Naive B cell (primary cell): ENCODE measurements around the gene PRKCA. TPM values are rescaled to one million over a fixed set of nuclear protein-coding genes. Genes with fewer than 3 reads are reported as not detected.
"Not testable (repeated sequence)": the region's sequence is repeated elsewhere in the genome, so short reads cannot be mapped to it uniquely, and the experiment has no call there.

ENCODE experiments used
- ATAC-seq, 2 donors: fragments of 150-1000 bp; cut with Tn5 transposase; 2 replicates each; pipeline ENCODE4 v1.10.0; 2021; ENCODE audit warnings: low read depth in 2 of 2, mild to moderate bottlenecking in 2 of 2, moderate library complexity in 2 of 2
- DNase-seq: peaks from one replicate; pipeline ENCODE4 v3.0.0; 2022
- H3K27ac Mint-ChIP-seq, 6 donors: one replicate each; pipeline ENCODE4 v1.8.0; 2020 to 2022; ENCODE audit warnings: mild to moderate bottlenecking in 6 of 6, mixed read lengths in 6 of 6, moderate library complexity in 5 of 6, inconsistent platforms in 2 of 6
- H3K27me3 Mint-ChIP-seq, 3 donors: one replicate each; pipeline ENCODE4 v1.8.0; 2021 to 2022; ENCODE audit warnings: mixed read lengths in 3 of 3, mild to moderate bottlenecking in 1 of 3
- H3K36me3 Mint-ChIP-seq, 2 donors: one replicate each; pipeline ENCODE4 v1.8.0; 2020 to 2022; ENCODE audit warnings: mixed read lengths in 2 of 2, inconsistent platforms in 1 of 2, mild to moderate bottlenecking in 1 of 2
- H3K4me1 Mint-ChIP-seq, 3 donors: one replicate each; pipeline ENCODE4 v1.8.0; 2020 to 2022; ENCODE audit warnings: mixed read lengths in 3 of 3, inconsistent platforms in 1 of 3, mild to moderate bottlenecking in 1 of 3, moderate library complexity in 1 of 3
- H3K4me3 Mint-ChIP-seq, 8 donors: one replicate each; pipeline ENCODE4 v1.8.0; 2020 to 2022; ENCODE audit warnings: mild to moderate bottlenecking in 8 of 8, mixed read lengths in 8 of 8, moderate library complexity in 8 of 8, inconsistent platforms in 2 of 8
- H3K9me3 Mint-ChIP-seq, 7 donors: one replicate each; pipeline ENCODE4 v1.8.0; 2020 to 2022; ENCODE audit warnings: mixed read lengths in 7 of 7, mild to moderate bottlenecking in 5 of 7, inconsistent platforms in 2 of 7, moderate library complexity in 1 of 7
- polyA plus RNA-seq, 6 donors: library from polyadenylated mRNA; unstranded; fragments of 300-500 nt; fragmentation: Illumina TruSeq; gene quantifications; one replicate each; pipeline ENCODE4 v1.2.3, GENCODE V29; 2021; ENCODE audit warnings: low read depth in 6 of 6

The PRKCA gene
- polyA plus RNA-seq, 6 donors from 2014 or later, result 0.03 to 0.06 TPM; not detected in 4

DNA sequence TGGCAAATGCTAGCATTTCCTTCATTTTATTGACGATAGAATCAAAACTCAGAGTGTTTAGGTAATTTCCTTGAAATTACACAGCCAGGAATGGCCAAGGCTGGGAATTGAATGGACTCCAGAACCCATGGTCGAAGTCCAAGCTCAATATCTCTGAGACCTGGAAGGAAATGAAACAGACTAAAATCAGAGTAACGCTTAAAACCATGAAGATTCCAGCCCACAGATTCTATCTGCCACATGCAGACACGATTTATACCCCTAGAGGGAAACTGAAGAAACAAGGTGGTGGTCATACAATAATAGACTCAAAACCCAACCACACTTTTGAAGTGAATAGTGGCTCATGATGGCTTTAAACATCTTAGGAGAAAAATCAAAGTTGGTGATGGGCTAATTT is 95.6 kb downstream of the PRKCA start:
- ATAC-seq, result no peak
- DNase-seq, result no peak
- no peak overlapping the region for H3K27ac Mint-ChIP-seq

GRCh38 chr17:66398617-66399016 is 96.2 kb downstream of the PRKCA start:
- no peaks in the 10 kb centered on the region for H3K9me3 Mint-ChIP-seq
- H3K27ac Mint-ChIP-seq, result no peak overlapping the region
- H3K4me1 Mint-ChIP-seq, result no peaks in the 10 kb centered on the region
- no peak for ATAC-seq
- no peak overlapping the region for H3K4me3 Mint-ChIP-seq
- H3K36me3 Mint-ChIP-seq, result no peaks in the 10 kb centered on the region
- H3K27me3 Mint-ChIP-seq, result peaks cover 0 to 16% (median 8%) of the 10 kb centered on the region in 3 donors
- DNase-seq, result no peak

More for the DNA sequence above, 95.6 kb downstream of the PRKCA start:
- Mint-ChIP-seq H3K9me3 (no peaks in the 10 kb centered on the region), H3K4me3 (no peak overlapping the region), H3K36me3 (no peaks in the 10 kb centered on the region), H3K4me1 (no peaks in the 10 kb centered on the region), H3K27me3 (peaks cover 0 to 16% (median 8%) of the 10 kb centered on the region in 3 donors)

GRCh38 chr17:66399441-66399840 is 97.0 kb downstream of the PRKCA start:
- no peaks in the 10 kb centered on the region for H3K9me3 Mint-ChIP-seq
- peak overlapping the region in 2 of 6 donors; percentile 25 to 67 for H3K27ac Mint-ChIP-seq
- H3K4me3 Mint-ChIP-seq, result no peak overlapping the region
- no peak for DNase-seq
- no peak for ATAC-seq
- H3K4me1 Mint-ChIP-seq, result no peaks in the 10 kb centered on the region
- peaks cover 0 to 16% (median 8%) of the 10 kb centered on the region in 3 donors for H3K27me3 Mint-ChIP-seq
- H3K36me3 Mint-ChIP-seq, result no peaks in the 10 kb centered on the region

GRCh38 chr17:66400041-66400688 is 97.8 kb downstream of the PRKCA start:
- H3K27me3 Mint-ChIP-seq, result peaks cover 0 to 16% (median 8%) of the 10 kb centered on the region in 3 donors
- not testable (repeated sequence) for DNase-seq, H3K4me3 Mint-ChIP-seq, H3K27ac Mint-ChIP-seq, ATAC-seq, H3K4me1 Mint-ChIP-seq, H3K36me3 Mint-ChIP-seq, H3K9me3 Mint-ChIP-seq

DNA sequence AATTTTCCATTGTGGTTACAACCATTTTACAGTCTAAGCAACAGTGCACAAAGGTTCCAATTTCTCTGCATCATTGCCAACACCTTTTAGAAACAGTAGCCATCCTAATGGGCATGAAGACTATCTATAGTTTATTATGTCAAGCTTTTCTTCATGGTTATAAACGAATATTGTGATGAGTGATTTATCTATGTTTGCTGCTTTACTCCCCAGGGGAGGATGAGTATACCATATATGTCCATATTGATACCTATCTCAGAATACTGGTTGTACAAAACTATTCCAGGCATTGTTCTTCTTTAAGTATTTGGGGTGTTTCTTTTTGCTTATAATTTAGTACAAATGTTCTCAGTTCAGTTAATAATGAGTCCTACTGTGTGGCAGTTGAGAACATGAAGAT is 98.3 kb downstream of the PRKCA start:
- Mint-ChIP-seq H3K4me1 (no peaks in the 10 kb centered on the region), H3K36me3 (no peaks in the 10 kb centered on the region), H3K27ac (no peak overlapping the region), H3K4me3 (no peak overlapping the region), H3K27me3 (peaks cover 0 to 16% (median 8%) of the 10 kb centered on the region in 3 donors), H3K9me3 (no peaks in the 10 kb centered on the region)
- ATAC-seq (no peak), DNase-seq (no peak)

GRCh38 chr17:66401364-66401763 is 99.0 kb downstream of the PRKCA start:
- Mint-ChIP-seq H3K36me3 (no peaks in the 10 kb centered on the region), H3K9me3 (no peaks in the 10 kb centered on the region), H3K4me3 (no peak overlapping the region), H3K27me3 (peaks cover 0 to 16% (median 8%) of the 10 kb centered on the region in 3 donors), H3K27ac (peak overlapping the region in 1 of 6 donors; percentile 79), H3K4me1 (no peaks in the 10 kb centered on the region)
- ATAC-seq (no peak), DNase-seq (no peak)

DNA sequence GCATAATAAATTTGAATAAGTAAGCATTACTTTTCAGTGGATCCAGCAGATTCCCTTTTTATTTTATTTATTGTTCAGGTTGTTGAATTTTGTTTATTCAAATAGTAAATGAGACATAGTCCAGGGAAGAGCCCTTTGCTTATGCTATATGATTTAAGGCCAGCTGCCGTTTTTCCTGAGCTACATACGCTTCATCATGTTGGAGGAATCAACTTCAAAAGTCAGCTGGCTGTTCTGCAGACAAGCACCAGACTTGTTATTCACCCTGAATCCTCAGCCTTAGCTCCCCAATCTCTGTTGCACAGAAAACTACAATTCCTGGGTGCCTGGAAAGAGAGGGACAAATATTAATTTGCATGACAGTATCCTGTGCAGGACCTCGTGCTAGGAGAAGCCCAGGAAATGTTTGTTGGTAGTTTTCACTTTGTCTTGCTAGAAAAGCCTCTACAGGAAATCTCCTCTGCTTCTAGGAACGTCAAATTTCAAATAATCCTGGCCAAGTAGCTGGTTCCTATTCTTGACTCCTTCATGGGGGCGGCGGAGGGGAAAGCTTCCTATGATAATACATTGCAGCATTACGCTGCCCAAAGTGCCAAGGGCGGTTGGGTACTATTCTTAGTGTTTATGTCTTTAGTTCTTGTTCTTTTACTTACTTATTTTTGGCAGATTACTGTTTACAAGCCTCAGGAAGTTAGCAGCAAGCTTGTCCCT is 101.6 kb downstream of the PRKCA start:
- DNase-seq (no peak), ATAC-seq (no peak)
- Mint-ChIP-seq H3K9me3 (no peaks in the 10 kb centered on the region), H3K4me1 (no peaks in the 10 kb centered on the region), H3K36me3 (no peaks in the 10 kb centered on the region), H3K27me3 (peaks cover 0 to 23% (median 11%) of the 10 kb centered on the region in 3 donors), H3K27ac (no peak overlapping the region), H3K4me3 (no peak overlapping the region)

DNA sequence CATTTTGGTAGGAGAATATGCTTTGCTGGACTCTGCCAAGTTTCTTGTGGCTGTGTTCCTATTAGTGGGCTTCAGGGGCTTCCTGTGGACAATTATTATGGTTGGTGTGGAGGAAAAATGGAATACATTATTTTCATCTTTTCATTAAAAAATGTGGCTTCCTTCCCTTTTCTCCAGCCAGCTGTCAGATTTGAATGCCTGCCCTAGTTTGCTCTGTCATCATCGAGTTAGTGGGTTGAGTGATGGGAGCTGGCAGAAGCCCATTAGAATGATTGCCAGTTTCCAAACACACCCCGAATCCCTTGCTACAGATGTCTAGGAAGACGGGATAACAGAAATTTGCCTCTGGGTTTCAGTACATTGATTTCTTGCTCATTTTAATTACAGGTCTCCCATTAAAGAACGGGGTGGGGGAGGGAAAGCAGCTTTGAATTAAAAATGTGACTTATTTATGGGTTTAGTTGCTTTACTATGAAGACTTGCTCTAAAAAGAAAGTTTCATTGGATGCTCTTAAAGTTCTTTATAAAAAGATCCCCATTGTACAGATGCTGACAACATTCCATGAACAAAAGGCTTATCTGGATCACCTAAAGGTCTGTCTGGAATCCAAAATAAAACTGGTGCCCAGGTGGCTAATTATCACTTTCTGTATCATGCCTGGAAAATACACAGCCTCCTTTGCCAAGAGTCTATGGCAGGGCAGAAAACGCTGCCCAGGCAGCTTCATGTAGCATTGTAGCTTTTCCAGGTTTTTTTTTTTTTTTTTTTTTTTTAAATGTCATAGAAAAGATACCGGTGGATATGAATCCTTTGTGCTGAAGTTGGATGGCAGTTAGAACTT is 103.6 kb downstream of the PRKCA start:
- Mint-ChIP-seq H3K4me1 (no peaks in the 10 kb centered on the region), H3K36me3 (no peaks in the 10 kb centered on the region), H3K9me3 (no peaks in the 10 kb centered on the region), H3K27ac (no peak overlapping the region), H3K4me3 (no peak overlapping the region), H3K27me3 (peaks cover 0 to 19% (median 11%) of the 10 kb centered on the region in 3 donors)
- DNase-seq (no peak), ATAC-seq (no peak)

GRCh38 chr17:66406701-66407644 is 104.6 kb downstream of the PRKCA start:
- H3K27ac Mint-ChIP-seq, result peak overlapping the region in 1 of 6 donors; percentile 43
- H3K4me1 Mint-ChIP-seq, result no peaks in the 10 kb centered on the region
- H3K4me3 Mint-ChIP-seq, result no peak overlapping the region

GRCh38 chr17:66407864-66408263 is 105.5 kb downstream of the PRKCA start:
- Mint-ChIP-seq H3K4me1 (peaks cover 0 to 3% (median 0%) of the 10 kb centered on the region in 3 donors), H3K27ac (no peak overlapping the region), H3K9me3 (no peaks in the 10 kb centered on the region), H3K4me3 (no peak overlapping the region), H3K27me3 (peaks cover 0 to 12% (median 4%) of the 10 kb centered on the region in 3 donors), H3K36me3 (no peaks in the 10 kb centered on the region)
- ATAC-seq, result no peak
- DNase-seq, result no peak

More at GRCh38 chr17:66406701-66407644, 104.6 kb downstream of the PRKCA start:
- Mint-ChIP-seq H3K27me3 (peaks cover 0 to 10% (median 5%) of the 10 kb centered on the region in 3 donors), H3K9me3 (no peaks in the 10 kb centered on the region), H3K36me3 (no peaks in the 10 kb centered on the region)
- DNase-seq (no peak), ATAC-seq (no peak)

DNA sequence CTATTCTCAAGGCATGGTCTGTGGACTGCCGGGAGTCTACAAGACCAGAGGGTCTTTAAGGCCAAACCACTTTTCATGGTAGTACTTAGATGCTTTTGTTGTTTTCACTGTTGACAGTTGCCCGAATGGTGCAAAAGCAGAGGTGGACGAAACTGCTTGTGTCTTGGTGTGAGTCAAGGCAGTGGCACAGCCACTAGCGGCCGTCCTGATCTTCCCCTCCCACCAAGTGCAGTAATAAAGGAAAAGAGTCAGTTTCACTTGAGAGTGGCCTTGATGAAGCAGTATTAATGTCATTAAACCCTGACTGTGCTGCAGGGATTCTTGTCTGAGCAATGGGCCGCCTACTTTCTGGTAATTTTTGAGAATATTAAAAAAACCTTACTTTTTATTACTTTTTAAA is 109.1 kb downstream of the PRKCA start:
- H3K4me1 Mint-ChIP-seq, result peaks cover 0 to 4% (median 0%) of the 10 kb centered on the region in 3 donors
- no peaks in the 10 kb centered on the region for H3K9me3 Mint-ChIP-seq
- DNase-seq (no peak), ATAC-seq (no peak)
- no peak overlapping the region for H3K4me3 Mint-ChIP-seq
- no peaks in the 10 kb centered on the region for H3K36me3 Mint-ChIP-seq
- no peak overlapping the region for H3K27ac Mint-ChIP-seq
- peaks cover 0 to 17% (median 4%) of the 10 kb centered on the region in 3 donors for H3K27me3 Mint-ChIP-seq

- Mint-ChIP-seq H3K4me3 (no peak overlapping the region), H3K36me3 (no peaks in the 10 kb centered on the region), H3K27ac (no peak overlapping the region), H3K4me1 (peaks cover 0 to 4% (median 0%) of the 10 kb centered on the region in 3 donors), H3K9me3 (no peaks in the 10 kb centered on the region), H3K27me3 (peaks cover 0 to 10% (median 4%) of the 10 kb centered on the region in 3 donors)
- DNase-seq (no peak), ATAC-seq (no peak)
Measured at GRCh38 chr17:66412857-66413558, 110.6 kb downstream of the PRKCA start.
